HG03520 (cell line): Measurements from ENCODE around the gene RHOV.

Experiments used
- ATAC-seq: cut with Tn5 transposase; IDR thresholded peaks from one replicate; pipeline ENCODE4 v1.9.1; 2021; ENCODE audit warnings: mild to moderate bottlenecking, moderate library complexity; ENCODE audit not compliant: unreplicated experiment

RHOV gene

GRCh38 chr15:40846841-40847222, 27.2 kb downstream of the RHOV start:
- ATAC-seq: no peak

GRCh38 chr15:40845511-40846284, 28.3 kb downstream of the RHOV start:
- ATAC-seq: no peak

- ATAC-seq: no peak
These were observed 29.0 kb downstream of the RHOV start for GRCh38 chr15:40845036-40845435.

GRCh38 chr15:40844696-40845030, 29.4 kb downstream of the RHOV start:
- no peak for ATAC-seq

GRCh38 chr15:40843885-40844695, 29.9 kb downstream of the RHOV start, which contains the start of gene SPINT1:
Gene SPINT1 (plus strand): TSS chr15:40844048. CDS start chr15:40844555, 507 bp downstream.
- no peak for ATAC-seq

GRCh38 chr15:40843261-40843884, 30.7 kb downstream of the RHOV start:
- ATAC-seq: no peak

GRCh38 chr15:40841741-40842140, 32.3 kb downstream of the RHOV start:
- ATAC-seq: no peak

- no peak for ATAC-seq
These were observed 35.3 kb downstream of the RHOV start for GRCh38 chr15:40838756-40839155.

GRCh38 chr15:40836020-40836419, 38.0 kb downstream of the RHOV start:
- ATAC-seq: no peak

GRCh38 chr15:40832903-40833302, 41.1 kb downstream of the RHOV start:
- no peak for ATAC-seq

GRCh38 chr15:40831861-40832260, 42.2 kb downstream of the RHOV start:
- ATAC-seq: no peak

GRCh38 chr15:40830884-40831283, 43.1 kb downstream of the RHOV start:
- no peak for ATAC-seq

GRCh38 chr15:40829115-40829514, 44.9 kb downstream of the RHOV start:
- no peak for ATAC-seq

- ATAC-seq: no peak
These were observed 45.5 kb downstream of the RHOV start, which contains the start of gene PPP1R14D for GRCh38 chr15:40828447-40829036. Gene PPP1R14D (minus strand): TSS chr15:40828708. CDS start chr15:40828641, 67 bp downstream.

GRCh38 chr15:40826423-40827075, 47.5 kb downstream of the RHOV start:
- ATAC-seq: no peak

- no peak for ATAC-seq
These were observed 48.2 kb downstream of the RHOV start for GRCh38 chr15:40825661-40826422.

- no peak for ATAC-seq
These were observed 50.3 kb downstream of the RHOV start for GRCh38 chr15:40823572-40824343.
